Stimulated activated CD4-positive, alpha-beta T cell treated with anti-CD3 and anti-CD28 coated beads, TNF-alpha, amount 100 ng/mL, for 4 hours (primary cell): ENCODE data around the gene CEP95.
"Not testable (repeated sequence)": the region's sequence is repeated elsewhere in the genome, so short reads cannot be mapped to it uniquely, and the experiment has no call there.

ENCODE experiments used
- DNase-seq, 3 experiments: peaks; one replicate each; pipeline ENCODE4 v3.0.0-alpha.2; 2020; ENCODE audit warnings: low read depth in 3 of 3

CEP95 gene, protein sequence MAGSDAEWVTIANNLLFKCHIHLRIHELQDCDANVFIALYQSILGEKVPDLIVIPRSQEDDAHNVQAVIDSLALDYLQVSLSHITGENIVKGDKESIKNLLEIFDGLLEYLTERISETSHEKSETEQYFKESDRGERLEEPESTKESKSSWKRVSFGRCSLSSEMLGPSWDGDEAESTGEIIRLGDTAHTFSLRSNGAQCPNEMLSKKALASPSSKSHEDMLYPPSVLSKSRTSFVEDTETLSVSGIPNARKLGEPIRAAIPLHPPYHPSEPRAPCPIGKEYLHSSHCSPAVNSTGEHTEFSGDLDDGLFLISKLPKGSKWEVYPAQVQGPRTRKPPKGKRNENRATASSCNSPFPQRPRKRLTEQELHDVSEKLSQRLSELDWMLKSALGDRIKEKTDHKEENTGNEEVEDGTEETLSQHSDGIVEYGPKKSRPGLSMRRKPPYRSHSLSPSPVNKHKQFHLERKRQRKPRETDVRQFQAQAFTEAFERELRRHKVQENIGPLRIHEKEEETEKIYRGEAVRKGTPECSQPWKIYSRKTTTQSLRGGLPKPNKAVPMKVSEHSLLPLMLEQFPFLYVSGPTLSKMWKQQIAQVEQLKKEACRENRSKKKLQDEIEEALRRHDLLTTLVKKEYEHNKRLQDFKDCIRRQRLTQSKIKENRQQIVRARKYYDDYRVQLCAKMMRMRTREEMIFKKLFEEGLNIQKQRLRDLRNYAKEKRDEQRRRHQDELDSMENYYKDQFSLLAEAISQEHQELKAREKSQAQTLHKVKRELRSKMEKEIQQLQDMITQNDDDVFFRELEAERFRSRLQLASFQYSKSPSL

DNA sequence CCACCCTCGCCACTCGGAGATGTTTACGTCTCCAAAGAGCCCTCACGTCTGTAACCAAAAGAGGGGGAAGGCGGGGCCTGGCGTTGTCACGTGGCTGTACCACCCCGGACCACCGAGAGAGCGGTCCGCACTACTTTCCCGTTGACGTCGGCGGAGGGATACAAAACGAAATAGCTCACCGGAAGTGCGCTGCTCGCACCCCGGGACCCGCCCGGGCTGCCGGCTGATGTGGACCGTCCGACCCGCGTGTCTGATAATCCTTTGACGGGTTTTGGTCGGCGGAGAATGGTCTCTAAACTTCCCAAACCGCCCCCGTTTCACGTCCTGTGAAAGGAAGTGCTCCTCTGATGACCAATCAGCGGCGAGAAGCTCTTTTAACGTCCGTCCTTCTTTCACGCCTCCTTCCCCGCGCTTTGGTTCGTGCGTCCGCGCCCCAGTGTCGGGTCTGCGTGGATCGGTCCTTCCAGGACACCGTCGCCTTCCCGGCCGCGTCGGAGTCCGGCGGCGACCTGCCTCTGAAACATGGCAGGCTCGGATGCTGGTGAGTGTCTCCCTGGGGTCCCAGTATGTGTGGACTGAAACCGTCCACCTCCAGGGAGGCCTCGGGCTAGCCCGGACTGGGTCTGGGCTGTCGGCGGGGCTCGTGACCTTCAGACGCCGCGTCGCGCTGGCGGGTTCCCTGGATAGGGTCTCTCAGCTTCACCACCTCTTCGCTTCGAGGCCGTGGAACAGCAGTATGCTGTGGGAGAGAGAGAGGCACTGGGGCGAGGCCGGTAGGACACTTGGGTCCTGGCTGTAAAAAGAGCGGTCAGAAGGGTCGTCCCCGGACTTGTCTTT, at the start of gene CEP95:
TSS of gene CEP95 (plus strand) at position 402 of the 837 bp plus-strand sequence. CDS start at position 523, 121 bp downstream.
- peak; percentile 89 to 93 (median 90) for DNase-seq

- DNase-seq = no peak
These were observed 49.6 kb upstream of the CEP95 start for GRCh38 chr17:64457156-64457555.

DNA sequence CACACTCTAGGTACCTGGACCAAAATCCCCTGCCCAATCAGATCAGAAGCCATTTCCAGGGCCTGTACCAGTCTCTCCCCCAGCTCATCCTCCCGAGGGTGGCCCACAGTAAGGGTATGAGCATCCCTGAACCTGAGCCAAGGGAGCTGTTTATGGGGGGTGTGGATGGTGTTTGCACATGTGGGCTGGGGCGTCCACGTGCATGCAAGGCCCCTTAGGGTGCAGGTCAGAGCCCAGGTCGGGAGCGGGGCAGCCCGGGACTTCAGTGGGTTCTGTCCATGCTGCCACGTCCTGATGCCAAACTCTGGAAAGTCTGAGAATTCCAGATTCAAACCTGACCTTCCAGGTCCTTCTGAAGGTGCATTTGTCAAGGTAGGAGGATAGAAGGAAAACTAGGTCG, 48.0 kb upstream of the CEP95 start:
- no peak for DNase-seq

DNA sequence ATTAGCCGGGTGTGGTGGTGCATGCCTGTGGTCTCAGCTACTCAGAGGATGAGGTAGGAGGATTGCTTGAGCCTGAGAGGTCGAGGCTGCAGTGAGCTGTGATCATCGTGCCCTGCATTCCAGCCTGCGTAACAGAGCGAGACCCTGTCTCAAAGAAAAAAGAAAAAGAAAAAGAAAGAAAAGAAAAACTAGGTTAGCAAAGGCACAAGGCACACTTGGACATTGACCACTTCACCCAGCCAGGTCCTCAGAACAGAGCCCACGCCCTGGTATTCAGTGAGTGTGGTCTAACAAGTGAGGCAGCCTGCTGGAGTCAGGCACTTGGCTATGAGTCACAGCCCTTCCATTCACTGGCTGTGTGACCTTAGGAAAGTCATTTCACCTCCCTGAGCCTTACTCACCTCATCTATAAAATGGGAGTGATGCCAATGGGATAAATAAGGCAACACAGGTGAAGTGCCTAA, 47.5 kb upstream of the CEP95 start:
- no peak for DNase-seq

GRCh38 chr17:64459818-64460217, 47.0 kb upstream of the CEP95 start:
- not testable (repeated sequence) for DNase-seq

DNA sequence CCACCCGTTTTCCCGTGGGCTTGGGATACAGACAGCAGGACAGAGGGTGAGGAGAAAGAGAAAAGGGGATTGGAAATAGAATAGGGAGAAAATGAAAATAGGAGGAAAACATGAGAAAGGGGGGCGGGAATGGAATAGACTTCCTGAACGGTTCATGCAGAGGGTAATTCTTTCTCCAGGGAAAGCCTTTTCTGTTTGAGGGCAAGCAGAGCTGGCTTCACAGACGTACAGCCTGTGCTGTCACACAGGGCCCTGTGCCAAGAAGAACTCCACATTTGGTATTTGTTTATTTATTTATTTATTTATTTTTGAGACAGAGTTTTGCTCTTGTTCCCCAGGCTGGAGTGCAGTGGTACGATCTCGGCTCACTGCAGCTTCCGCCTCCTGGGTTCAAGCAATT, 45.8 kb upstream of the CEP95 start:
- DNase-seq = no peak

DNA sequence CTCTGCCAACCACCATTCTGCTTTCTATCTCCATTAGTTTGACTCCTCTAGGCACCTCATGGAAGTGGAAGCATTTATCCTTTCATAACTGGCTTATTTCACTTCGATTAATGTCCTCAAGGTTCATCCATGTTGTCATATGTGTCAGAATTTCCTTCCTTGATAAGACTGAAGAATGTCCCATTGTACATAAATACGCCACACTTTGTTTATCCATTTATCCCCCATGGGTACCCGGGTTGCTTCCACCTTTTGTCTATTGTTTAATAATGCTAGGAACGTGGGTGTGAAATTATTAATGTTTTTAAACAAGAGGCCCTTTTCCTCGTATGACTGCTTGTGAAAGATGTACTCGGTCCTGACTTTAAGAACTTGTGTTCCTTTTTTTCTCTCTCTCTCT, 45.0 kb upstream of the CEP95 start:
- DNase-seq = no peak

DNA sequence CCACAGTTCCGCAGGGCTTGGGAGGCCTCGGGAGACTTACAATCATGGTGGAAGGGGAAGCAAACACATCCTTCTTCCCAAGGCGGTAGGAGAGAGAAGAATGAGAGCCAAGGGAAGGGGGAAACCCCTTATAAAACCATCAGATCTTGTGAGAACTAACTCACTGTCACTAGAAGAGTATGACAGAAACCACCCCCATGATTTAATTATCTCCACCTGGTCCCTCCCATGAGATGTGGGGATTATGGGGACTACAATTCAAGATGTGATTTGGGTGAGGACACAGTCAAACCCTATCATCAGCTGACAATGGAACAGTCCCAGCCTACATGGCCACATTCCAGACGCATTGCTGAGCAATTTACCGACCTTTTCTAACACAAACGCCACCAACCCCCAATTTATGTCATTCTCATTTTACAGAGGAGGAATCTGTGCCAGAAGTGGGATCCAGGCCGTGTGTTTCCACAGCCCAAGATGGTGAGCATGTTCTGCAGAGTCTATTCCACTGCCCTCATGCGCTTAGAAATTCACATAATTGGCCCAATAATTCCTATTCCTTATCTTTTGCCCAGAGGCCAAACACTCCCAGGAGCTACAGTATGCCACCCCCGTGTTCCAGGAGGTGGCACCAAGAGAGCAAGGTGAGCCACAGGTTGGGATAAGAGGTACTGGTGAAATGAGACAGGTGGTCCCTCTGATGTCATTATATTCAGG, 40.6 kb upstream of the CEP95 start:
- no peak for DNase-seq

DNA sequence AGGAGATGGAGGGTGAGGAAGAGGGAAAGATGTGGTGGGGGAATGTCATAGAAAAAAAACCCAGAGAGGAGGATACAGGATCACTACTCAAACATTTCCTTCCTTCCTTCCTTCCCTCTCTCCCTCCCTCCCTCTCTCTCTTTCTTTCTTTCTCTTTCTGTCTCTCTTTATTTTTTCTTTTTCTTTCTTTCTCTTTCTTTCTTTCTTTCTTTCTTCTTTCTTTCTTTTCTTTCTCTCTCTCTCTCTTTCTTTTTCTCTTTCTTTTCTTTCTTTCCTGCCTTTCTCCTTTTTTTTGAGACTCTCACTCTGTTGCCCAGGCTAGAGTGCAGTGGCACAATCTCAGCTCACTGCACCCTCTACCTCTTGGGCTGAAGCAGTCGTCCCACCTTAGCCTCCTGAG, 39.9 kb upstream of the CEP95 start:
- DNase-seq = not testable (repeated sequence)

- DNase-seq = no peak
These were observed 36.2 kb upstream of the CEP95 start for GRCh38 chr17:64470625-64471024.

DNA sequence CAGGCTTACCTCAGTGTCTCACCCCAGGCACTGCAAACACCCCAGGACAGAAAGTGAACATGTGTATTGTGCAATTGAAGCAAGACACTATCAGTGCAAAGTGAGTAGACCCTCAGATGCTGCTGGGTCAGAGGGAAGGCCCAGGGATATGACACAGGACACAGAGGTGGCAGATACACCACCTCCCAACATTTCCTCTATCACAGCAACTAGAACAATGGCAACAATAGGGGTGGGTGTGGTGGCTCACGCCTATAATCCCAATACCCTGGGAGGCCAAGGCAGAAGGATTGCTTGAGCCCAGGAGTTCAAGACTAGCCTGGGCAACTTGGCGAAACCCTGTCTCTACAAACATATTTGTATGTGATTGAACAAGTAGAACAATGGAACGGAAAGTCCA, 35.3 kb upstream of the CEP95 start:
- no peak for DNase-seq

DNA sequence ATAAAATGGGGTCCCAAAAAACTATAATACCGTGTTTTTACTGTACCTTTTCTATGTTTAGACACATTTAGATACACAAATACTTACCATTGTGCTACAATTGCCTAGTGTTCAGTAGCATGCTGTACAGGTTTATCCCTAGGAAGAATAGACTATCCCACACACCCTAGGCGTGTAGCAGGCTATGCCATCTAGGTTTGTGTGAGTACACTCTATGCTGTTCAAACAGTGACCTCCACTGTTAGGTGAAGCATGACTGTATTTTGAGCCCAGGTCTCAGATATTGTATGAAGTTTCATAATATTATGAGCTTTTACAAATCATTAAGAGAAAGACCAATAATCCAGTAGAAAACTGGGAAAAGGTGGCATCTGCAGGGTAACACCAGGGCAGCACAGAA, 34.2 kb upstream of the CEP95 start:
- no peak for DNase-seq

- no peak for DNase-seq
These were observed 28.9 kb upstream of the CEP95 start for GRCh38 chr17:64477849-64478248.

DNA sequence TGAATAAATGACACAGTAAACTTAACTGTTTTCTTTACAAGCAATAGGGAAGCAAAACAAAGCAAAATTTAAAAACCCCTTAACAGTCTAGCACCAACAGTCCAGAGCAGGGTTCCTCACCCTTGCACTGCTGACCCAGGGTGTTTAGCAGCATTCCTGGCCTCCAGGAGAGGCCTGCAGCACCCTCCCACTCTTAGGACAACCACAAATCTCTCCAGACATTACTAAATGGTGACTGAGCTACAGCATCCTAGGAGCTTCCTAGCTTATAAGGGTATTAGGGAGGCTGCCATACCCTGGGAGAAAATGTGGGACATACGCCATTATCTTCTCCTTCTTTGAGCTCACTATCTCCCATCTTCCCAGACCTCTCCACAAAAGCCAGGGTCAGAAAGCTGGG, 25.8 kb upstream of the CEP95 start:
- no peak for DNase-seq

DNA sequence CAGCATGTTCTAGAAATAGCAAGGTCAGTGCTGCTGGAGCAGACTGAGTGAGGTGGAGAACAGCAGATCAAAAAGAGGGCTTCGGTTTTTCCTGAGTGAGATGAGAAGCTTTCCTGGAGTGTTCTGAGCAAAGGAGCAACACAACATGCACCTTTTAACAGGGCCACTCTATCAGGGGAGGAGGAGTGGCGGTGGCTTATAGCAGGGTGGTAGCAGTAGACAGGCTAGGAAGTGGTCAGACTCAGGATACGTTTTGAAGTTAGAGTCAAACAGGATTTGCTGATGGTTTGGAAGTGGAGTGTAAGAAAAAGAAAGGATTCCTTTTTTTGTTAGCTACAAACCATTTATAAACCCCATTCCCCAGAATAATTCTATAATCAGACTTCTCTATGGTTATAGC, 22.4 kb upstream of the CEP95 start:
- no peak for DNase-seq

- DNase-seq = no peak
These were observed 18.5 kb upstream of the CEP95 start for GRCh38 chr17:64488301-64488700.

- no peak for DNase-seq
These were observed 15.5 kb upstream of the CEP95 start for GRCh38 chr17:64491034-64491860.

DNA sequence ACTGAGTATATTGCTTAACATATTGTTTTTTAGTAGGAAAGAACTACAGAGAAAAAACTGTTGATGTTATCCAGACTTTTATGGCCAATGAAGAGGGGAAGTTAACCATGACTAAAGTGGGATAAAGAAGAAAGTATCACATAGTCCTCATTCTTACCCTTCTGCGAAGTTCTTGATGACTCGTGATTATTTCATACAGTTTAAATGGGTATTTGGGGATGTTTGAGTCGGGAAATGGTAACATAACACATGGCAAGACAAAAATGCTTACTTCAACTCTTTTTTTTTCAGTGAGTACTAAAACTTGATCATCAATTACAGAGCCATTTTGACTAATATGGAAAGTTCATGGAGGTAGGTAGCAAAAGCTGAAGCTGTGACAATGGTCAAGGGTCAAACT, 14.8 kb upstream of the CEP95 start:
- DNase-seq = no peak

- no peak for DNase-seq
These were observed 14.2 kb upstream of the CEP95 start for GRCh38 chr17:64492481-64493109.

DNA sequence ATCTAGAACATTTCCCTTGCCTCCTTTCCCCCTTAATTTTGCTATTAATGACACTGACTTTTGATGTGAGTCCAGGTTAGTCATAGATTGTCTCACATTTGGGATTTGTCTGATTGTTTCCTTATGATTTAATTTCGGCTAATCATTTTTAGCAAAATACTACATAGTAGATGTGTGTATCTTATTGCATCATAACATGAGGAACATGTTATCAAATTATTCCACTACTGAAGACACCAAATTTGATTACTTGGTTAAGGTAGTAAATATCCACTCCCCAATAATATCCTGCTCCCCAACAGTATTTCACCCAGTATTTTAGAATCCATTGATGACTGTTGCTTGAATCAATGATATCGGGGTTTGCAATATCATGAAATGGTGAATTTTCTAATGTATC, 12.7 kb upstream of the CEP95 start:
- DNase-seq = no peak
